ENCODE data around the gene IMP4.

The IMP4 gene

DNA sequence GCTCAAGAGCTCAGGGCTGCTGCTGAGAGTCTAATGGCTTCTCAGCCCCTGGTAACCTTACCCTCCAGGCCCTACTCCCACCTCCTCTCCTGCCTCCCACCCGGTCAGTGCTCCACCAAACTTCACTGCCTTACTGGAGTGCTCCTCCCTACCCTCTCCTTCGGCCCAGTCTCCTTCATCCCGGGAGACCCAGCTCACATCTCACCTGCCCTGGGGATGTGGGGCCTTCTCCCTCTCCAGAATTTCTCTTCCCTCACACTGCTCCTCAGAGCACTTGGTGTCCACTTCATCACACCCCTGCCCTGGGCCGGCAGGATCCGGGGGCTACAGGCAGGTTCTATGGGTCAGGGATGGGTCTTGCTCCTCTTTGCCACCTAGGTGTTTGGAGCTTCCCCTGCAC is 34.8 kb downstream of the IMP4 start:
- peak overlapping the region; percentile 48 for H3K4me3 ChIP-seq (ENCODE audit: low read depth, low read length, poor library complexity, severe bottlenecking)

DNA sequence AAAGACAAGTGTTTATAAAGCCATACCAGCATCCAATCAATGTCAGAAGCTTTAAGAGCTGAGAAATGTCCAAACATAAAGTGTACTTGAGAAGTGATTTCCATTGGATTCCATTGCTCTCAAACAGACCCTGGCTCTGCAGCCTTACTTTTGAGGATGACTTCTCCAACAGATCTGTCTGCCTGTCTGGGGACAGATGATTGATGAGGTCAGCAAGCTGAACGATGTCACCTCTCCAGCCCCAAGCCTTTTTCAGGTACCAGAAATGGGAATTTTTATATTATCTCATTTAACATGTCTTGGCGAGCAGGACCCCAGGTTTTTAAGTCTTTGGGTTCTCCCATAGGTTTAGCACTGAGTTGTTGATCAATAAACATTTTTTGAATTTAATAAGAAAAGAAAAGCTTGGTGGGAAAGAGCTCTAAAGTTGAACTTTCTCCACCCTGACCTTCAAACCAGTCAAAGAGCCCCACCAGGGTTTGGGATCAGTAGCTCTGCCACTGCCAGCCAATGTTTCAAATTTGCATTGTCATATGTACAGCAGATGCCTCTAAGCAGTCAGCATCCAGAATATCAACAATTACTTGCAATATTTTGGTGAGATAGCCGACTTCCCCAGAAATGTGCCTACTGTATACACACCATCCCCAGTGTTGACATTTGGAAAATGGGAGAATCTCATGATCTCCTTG is 35.7 kb downstream of the IMP4 start:
- peaks cover 91% of the 10 kb centered on the region for H3K36me3 ChIP-seq (ENCODE audit: insufficient read depth, low read length)
- no peaks in the 10 kb centered on the region for H4K20me1 ChIP-seq (ENCODE audit: insufficient read depth, low read length)
- peaks cover 16% of the 10 kb centered on the region for H3K79me2 ChIP-seq (ENCODE audit: insufficient read depth, low read length)
- TF ChIP-seq, protein P1, sequence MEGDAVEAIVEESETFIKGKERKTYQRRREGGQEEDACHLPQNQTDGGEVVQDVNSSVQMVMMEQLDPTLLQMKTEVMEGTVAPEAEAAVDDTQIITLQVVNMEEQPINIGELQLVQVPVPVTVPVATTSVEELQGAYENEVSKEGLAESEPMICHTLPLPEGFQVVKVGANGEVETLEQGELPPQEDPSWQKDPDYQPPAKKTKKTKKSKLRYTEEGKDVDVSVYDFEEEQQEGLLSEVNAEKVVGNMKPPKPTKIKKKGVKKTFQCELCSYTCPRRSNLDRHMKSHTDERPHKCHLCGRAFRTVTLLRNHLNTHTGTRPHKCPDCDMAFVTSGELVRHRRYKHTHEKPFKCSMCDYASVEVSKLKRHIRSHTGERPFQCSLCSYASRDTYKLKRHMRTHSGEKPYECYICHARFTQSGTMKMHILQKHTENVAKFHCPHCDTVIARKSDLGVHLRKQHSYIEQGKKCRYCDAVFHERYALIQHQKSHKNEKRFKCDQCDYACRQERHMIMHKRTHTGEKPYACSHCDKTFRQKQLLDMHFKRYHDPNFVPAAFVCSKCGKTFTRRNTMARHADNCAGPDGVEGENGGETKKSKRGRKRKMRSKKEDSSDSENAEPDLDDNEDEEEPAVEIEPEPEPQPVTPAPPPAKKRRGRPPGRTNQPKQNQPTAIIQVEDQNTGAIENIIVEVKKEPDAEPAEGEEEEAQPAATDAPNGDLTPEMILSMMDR (IDR thresholded peaks at IDR 0.05; ENCODE audit: low read length) = no peak
- TF ChIP-seq EZH2 (IDR thresholded peaks at IDR 0.05; ENCODE audit: borderline replicate concordance, low read length) = no peak
- peak overlapping the region; percentile 84 for H3K4me2 ChIP-seq (ENCODE audit: low read length)
- H3K9me3 ChIP-seq (ENCODE audit: low read length) = no peaks in the 10 kb centered on the region
- peak overlapping the region; percentile 48 for H3K4me3 ChIP-seq (ENCODE audit: low read depth, low read length, poor library complexity, severe bottlenecking)
- H3K4me1 ChIP-seq (ENCODE audit: insufficient read depth, low read length, severe bottlenecking) = peaks cover 92% of the 10 kb centered on the region
- H3K27ac ChIP-seq (ENCODE audit: low read depth, low read length, poor library complexity, severe bottlenecking) = peak overlapping the region; percentile 92
- H3K27me3 ChIP-seq (ENCODE audit: insufficient read depth, low read length) = no peaks in the 10 kb centered on the region
- no peak overlapping the region for H2AFZ ChIP-seq (ENCODE audit: low read length)
- H3K9ac ChIP-seq (ENCODE audit: low read length) = peak overlapping the region; percentile 69; the same call in 1 of the 2 replicates
- H3F3A ChIP-seq (ENCODE audit: insufficient read depth, low read length) = no peaks in the 10 kb centered on the region
- no peaks in the 10 kb centered on the region for H3K9me2 ChIP-seq (ENCODE audit: low read depth, low read length)

More for the DNA sequence above, 34.8 kb downstream of the IMP4 start:
- Histone ChIP-seq H3K27ac (ENCODE audit: low read depth, low read length, poor library complexity, severe bottlenecking) (peak overlapping the region; percentile 92), H3K9me3 (ENCODE audit: low read length) (no peaks in the 10 kb centered on the region), H3K4me1 (ENCODE audit: insufficient read depth, low read length, severe bottlenecking) (peaks cover 93% of the 10 kb centered on the region), H3K4me2 (ENCODE audit: low read length) (peak overlapping the region; percentile 84), H2AFZ (ENCODE audit: low read length) (no peak overlapping the region), H3K36me3 (ENCODE audit: insufficient read depth, low read length) (peaks cover 90% of the 10 kb centered on the region), H3K79me2 (ENCODE audit: insufficient read depth, low read length) (peaks cover 21% of the 10 kb centered on the region), H4K20me1 (ENCODE audit: insufficient read depth, low read length) (no peaks in the 10 kb centered on the region), H3F3A (ENCODE audit: insufficient read depth, low read length) (no peaks in the 10 kb centered on the region), H3K27me3 (ENCODE audit: insufficient read depth, low read length) (no peaks in the 10 kb centered on the region), H3K9me2 (ENCODE audit: low read depth, low read length) (no peaks in the 10 kb centered on the region), H3K9ac (ENCODE audit: low read length) (peak overlapping the region; percentile 69)
- TF ChIP-seq EZH2 (IDR thresholded peaks at IDR 0.05; ENCODE audit: borderline replicate concordance, low read length) = no peak
- TF ChIP-seq, protein P1 (IDR thresholded peaks at IDR 0.05; ENCODE audit: low read length) = no peak

DNA sequence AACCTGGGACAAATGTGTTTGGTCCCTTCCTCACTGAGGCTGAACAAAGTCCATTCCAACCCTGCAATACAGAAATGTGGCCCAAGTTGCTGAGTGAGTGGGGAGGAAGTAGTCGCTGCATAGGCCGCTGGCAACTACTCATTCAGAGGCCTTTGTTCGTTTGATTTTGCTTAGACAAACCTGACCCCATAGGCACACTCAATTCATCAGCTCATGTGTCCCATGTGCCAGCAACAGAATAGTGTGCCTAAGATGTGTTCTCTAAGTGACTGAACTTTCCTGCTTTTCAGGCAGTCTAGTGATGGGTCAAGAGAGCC is 36.2 kb downstream of the IMP4 start:
- peaks cover 11% of the 10 kb centered on the region; the same call in 1 of the 2 replicates for H3K79me2 ChIP-seq (ENCODE audit: insufficient read depth, low read length)
- TF ChIP-seq, protein P1 (IDR thresholded peaks at IDR 0.05; ENCODE audit: low read length) = no peak
- no peak for TF ChIP-seq EZH2 (IDR thresholded peaks at IDR 0.05; ENCODE audit: borderline replicate concordance, low read length)
- peak overlapping the region; percentile 84; the same call in 1 of the 2 replicates for H3K4me2 ChIP-seq (ENCODE audit: low read length)
- peaks cover 87% of the 10 kb centered on the region for H3K36me3 ChIP-seq (ENCODE audit: insufficient read depth, low read length)
- peaks cover 87% of the 10 kb centered on the region for H3K4me1 ChIP-seq (ENCODE audit: insufficient read depth, low read length, severe bottlenecking)
- no peak overlapping the region for H2AFZ ChIP-seq (ENCODE audit: low read length)
- H3K9me3 ChIP-seq (ENCODE audit: low read length) = no peaks in the 10 kb centered on the region
- H4K20me1 ChIP-seq (ENCODE audit: insufficient read depth, low read length) = no peaks in the 10 kb centered on the region
- no peak overlapping the region for H3K4me3 ChIP-seq (ENCODE audit: low read depth, low read length, poor library complexity, severe bottlenecking)
- no peaks in the 10 kb centered on the region for H3F3A ChIP-seq (ENCODE audit: insufficient read depth, low read length)
- no peaks in the 10 kb centered on the region for H3K27me3 ChIP-seq (ENCODE audit: insufficient read depth, low read length)
- H3K9ac ChIP-seq (ENCODE audit: low read length) = peak overlapping the region; percentile 69; the same call in 1 of the 2 replicates
- peak overlapping the region; percentile 92 for H3K27ac ChIP-seq (ENCODE audit: low read depth, low read length, poor library complexity, severe bottlenecking)
- H3K9me2 ChIP-seq (ENCODE audit: low read depth, low read length) = no peaks in the 10 kb centered on the region
